Body of pancreas (tissue), 4 donors: ENCODE results near the gene SGK1.

Experiments
- CTCF ChIP-seq, 7 experiments: fragments of 450-650 bp in 4 of 7; fragments of 200-600 bp in 3 of 7; sonication (generic) in 3 of 7; IDR thresholded peaks; one replicate each; pipeline ENCODE4 v1.5.1; 2016 to 2019; ENCODE audit warnings: antibody characterized with exemption in 7 of 7
- POLR2A ChIP-seq, 3 donors: fragments of 450-650 bp; IDR thresholded peaks; one replicate each; pipeline ENCODE4 v1.6.1; 2016; ENCODE audit warnings: antibody characterized with exemption in 3 of 3, mild to moderate bottlenecking in 2 of 3

GRCh38 chr6:134345789-134346188, 27.9 kb upstream of the SGK1 start:
- TF ChIP-seq POLR2A (IDR thresholded peaks at IDR 0.05) = no peak
- TF ChIP-seq CTCF (IDR thresholded peaks at IDR 0.05) = no peak
